Left ventricle myocardium inferior (tissue), 1 donor: ENCODE results near the gene ZNF627. TPM values are rescaled to one million over a fixed set of nuclear protein-coding genes. Genes with fewer than 3 reads are reported as not detected.

Experiments used
- DNase-seq: peaks from one replicate; pipeline ENCODE4 v3.0.0-alpha.2; 2020
- H3K27ac ChIP-seq: fragments of 200-600 bp; replicated peaks from 2 replicates; pipeline ENCODE4 v1.8.0; 2021
- H3K27me3 ChIP-seq: fragments of 200-600 bp; 2 replicates; pipeline ENCODE4 v1.8.0; 2021; ENCODE audit warnings: low read depth
- H3K36me3 ChIP-seq: fragments of 200-600 bp; 2 replicates; pipeline ENCODE4 v1.8.0; 2021
- H3K4me1 ChIP-seq: fragments of 200-600 bp; 2 replicates; pipeline ENCODE4 v1.8.0; 2021
- H3K4me3 ChIP-seq: fragments of 200-600 bp; 2 replicates; pipeline ENCODE4 v1.8.0; 2021; ENCODE audit warnings: mild to moderate bottlenecking, moderate library complexity
- H3K9me3 ChIP-seq: fragments of 200-600 bp; replicated peaks from 2 replicates; pipeline ENCODE4 v1.8.0; 2021
- intact Hi-C: fragments of 100-400 bp; cut with micrococcal nuclease; formaldehyde crosslinking; loops from one replicate; pipeline ENCODE4 v1.11.0; 2022
- total RNA-seq: library from RNA; stranded (reverse); fragmentation: NEBNext Ultra II Directional; extraction: Animal tissue kit (Norgen Biotek cat#: 25700); gene quantifications from one replicate; pipeline ENCODE4 v1.2.1, GENCODE V29; 2021
- TF ChIP-seq, protein P1 (sequence below): fragments of 200-600 bp; IDR thresholded peaks from 2 replicates; pipeline ENCODE4 v1.8.0; 2021; ENCODE audit warnings: antibody characterized with exemption, mild to moderate bottlenecking, borderline replicate concordance
- donor health status: DM: no; HTN: yes; CAD: no; lungs with severe emphysema.

The ZNF627 gene
- total RNA-seq, 1 donor from 2014 or later = 5.5 TPM

DNA sequence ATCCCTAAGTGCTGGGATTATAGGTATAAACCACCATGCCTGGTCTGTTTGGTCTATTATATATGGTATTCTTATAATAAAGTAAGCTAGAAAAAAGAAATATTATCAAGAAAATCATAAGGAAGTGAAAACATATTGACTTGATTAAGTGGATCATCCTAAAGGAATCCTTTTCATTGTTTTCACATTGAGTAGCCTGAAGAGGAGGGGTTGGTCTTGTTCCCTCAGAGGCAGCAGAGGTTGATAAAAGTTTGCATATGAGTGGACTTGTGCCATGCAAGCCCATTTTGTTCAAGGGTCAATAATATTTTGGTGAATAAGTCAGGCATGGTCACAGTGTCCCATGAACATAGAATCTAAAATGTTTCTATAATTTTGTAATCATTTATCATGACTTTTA lies 52.7 kb downstream of the ZNF627 start:
- peaks cover 31% of the 10 kb centered on the region for H3K36me3 ChIP-seq
- intact Hi-C loops = no loop called here
- H3K27me3 ChIP-seq = no peaks in the 10 kb centered on the region
- no peaks in the 10 kb centered on the region for H3K4me1 ChIP-seq
- H3K9me3 ChIP-seq = peaks cover 47% of the 10 kb centered on the region
- DNase-seq = no peak
- no peak overlapping the region for H3K4me3 ChIP-seq
- TF ChIP-seq, protein P1, sequence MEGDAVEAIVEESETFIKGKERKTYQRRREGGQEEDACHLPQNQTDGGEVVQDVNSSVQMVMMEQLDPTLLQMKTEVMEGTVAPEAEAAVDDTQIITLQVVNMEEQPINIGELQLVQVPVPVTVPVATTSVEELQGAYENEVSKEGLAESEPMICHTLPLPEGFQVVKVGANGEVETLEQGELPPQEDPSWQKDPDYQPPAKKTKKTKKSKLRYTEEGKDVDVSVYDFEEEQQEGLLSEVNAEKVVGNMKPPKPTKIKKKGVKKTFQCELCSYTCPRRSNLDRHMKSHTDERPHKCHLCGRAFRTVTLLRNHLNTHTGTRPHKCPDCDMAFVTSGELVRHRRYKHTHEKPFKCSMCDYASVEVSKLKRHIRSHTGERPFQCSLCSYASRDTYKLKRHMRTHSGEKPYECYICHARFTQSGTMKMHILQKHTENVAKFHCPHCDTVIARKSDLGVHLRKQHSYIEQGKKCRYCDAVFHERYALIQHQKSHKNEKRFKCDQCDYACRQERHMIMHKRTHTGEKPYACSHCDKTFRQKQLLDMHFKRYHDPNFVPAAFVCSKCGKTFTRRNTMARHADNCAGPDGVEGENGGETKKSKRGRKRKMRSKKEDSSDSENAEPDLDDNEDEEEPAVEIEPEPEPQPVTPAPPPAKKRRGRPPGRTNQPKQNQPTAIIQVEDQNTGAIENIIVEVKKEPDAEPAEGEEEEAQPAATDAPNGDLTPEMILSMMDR = no peak
- H3K27ac ChIP-seq = no peak overlapping the region

DNA sequence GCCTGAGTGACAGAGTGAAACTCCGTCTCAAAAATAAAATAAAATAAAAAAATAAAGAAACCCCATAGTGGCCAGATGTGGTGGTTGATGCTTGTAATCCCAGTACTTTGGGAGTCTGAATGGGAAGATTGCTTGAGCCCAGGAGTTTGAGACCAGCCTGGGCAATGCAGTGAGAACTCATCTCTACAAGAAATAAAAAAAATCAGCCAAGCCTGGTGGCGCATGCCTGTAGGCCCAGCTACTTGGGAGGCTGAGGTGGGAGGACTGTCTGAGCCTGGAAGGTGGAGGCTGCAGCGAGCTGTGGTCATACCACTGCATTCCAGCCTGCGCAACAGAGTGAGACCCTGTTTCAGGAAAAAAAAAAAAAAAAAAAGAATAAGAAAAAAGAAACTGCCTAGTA lies 53.8 kb downstream of the ZNF627 start:
- peaks cover 47% of the 10 kb centered on the region for H3K9me3 ChIP-seq
- intact Hi-C loops = no loop called here
- H3K27ac ChIP-seq = no peak overlapping the region
- no peak for DNase-seq
- H3K4me1 ChIP-seq = no peaks in the 10 kb centered on the region
- H3K27me3 ChIP-seq = no peaks in the 10 kb centered on the region
- TF ChIP-seq, protein P1 = no peak
- H3K4me3 ChIP-seq = no peak overlapping the region
- peaks cover 31% of the 10 kb centered on the region for H3K36me3 ChIP-seq

DNA sequence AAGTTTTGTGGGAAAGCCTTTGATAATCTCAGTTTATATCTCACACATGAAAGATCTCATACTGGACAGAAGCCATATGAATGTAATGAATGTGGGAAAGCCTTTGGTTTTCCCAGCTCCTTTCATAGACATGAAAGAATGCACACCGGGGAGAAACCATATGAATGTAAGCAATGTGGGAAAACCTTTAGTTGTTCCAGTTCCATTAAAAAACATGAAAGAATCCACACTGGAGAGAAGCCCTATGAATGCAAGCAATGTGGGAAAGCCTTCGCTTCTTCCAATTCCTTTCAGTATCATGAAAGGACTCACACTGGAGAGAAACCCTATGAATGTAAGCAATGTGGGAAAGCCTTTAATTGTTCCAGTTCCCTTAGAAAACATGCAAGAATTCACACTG lies 54.8 kb downstream of the ZNF627 start:
- Histone ChIP-seq H3K27me3 (no peaks in the 10 kb centered on the region), H3K27ac (no peak overlapping the region), H3K4me3 (no peak overlapping the region), H3K4me1 (no peaks in the 10 kb centered on the region), H3K36me3 (peaks cover 31% of the 10 kb centered on the region), H3K9me3 (peaks cover 47% of the 10 kb centered on the region)
- intact Hi-C loops = no loop called here
- DNase-seq = no peak
- TF ChIP-seq, protein P1 = no peak

DNA sequence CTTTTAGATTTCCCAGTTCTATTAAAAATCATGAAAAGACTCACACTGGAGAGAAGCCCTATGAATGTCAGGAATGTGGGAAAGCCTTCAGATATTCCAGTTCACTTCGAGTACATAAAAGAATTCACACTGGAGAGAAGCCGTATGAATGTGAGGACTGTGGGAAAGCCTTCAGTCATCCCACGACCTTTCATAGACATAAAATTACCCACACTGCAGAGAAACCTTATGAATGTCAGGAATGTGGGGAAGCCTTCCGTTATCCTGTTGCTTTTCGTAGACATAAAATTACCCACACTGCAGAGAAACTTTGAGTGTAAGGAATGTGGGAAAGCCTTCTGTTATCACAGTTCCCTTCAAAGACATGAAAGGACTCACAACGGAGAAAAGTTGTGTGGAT lies 55.2 kb downstream of the ZNF627 start:
- peaks cover 31% of the 10 kb centered on the region for H3K36me3 ChIP-seq
- no peaks in the 10 kb centered on the region for H3K4me1 ChIP-seq
- intact Hi-C loops = no loop called here
- DNase-seq = no peak
- H3K9me3 ChIP-seq = peaks cover 47% of the 10 kb centered on the region
- no peaks in the 10 kb centered on the region for H3K27me3 ChIP-seq
- no peak overlapping the region for H3K4me3 ChIP-seq
- TF ChIP-seq, protein P1 = no peak
- no peak overlapping the region for H3K27ac ChIP-seq

DNA sequence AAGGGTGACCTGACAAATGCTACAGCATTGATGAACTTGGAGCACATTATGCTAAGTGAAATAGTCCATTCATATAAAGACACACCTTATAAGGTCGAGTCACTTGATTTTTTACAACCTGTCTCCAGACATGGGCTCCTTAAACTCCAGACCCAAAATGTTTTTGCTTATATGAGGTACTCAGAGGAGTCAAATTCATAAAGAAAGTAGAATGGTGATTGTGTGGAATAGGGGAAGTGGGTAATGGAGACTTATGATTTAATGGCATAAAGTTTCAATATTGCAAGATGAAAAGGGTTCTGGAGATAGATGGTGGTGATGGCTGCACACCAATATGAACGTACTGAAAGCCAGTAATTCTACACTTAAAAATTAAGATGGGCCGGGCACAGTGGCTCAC lies 59.3 kb downstream of the ZNF627 start:
- no peak for DNase-seq
- intact Hi-C loops = no loop called here
- H3K27me3 ChIP-seq = no peaks in the 10 kb centered on the region
- peaks cover 23% of the 10 kb centered on the region for H3K36me3 ChIP-seq
- H3K27ac ChIP-seq = no peak overlapping the region
- TF ChIP-seq, protein P1 = no peak
- no peak overlapping the region for H3K4me3 ChIP-seq
- no peaks in the 10 kb centered on the region for H3K4me1 ChIP-seq
- peaks cover 28% of the 10 kb centered on the region for H3K9me3 ChIP-seq

DNA sequence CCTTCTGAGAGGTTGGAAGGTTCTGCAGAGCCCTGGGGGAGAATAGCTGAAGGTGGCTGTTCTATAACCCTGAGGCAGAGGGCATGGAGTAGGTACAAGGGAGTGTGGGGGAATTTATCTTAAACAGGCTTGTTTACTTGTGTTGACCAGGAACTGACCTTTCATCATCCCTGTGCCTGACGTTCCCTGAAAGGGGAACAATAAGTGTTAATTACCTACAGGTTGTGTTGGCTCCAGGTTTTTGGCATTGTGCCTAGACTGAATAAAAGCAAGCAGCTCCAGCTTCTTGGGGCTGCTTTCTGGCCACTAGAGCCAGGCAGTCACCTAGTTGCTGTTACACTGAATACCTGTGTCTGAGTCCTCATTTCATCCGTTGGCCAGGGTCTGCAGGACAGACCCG lies 60.0 kb downstream of the ZNF627 start:
- TF ChIP-seq, protein P1 = no peak
- Histone ChIP-seq H3K27ac (no peak overlapping the region), H3K4me1 (no peaks in the 10 kb centered on the region), H3K36me3 (peaks cover 15% of the 10 kb centered on the region), H3K9me3 (peaks cover 20% of the 10 kb centered on the region), H3K4me3 (no peak overlapping the region), H3K27me3 (no peaks in the 10 kb centered on the region)
- intact Hi-C loops = no loop called here
- no peak for DNase-seq
